IMR-90 (cell line): ENCODE results near the gene SNTG2.

ENCODE experiments used
- CTCF ChIP-seq: conservative IDR thresholded peaks from 2 replicates; pipeline ENCODE4 v1.5.1; 2012; ENCODE audit warnings: mild to moderate bottlenecking, low read depth, low read length, improper control_type of control experiment
- MAFK ChIP-seq: IDR thresholded peaks from 2 replicates; pipeline ENCODE4 v1.6.1; 2012; ENCODE audit warnings: low read depth, low read length, improper control_type of control experiment
- RAD21 ChIP-seq: IDR thresholded peaks from 2 replicates; pipeline ENCODE4 v1.6.1; 2012; ENCODE audit warnings: low read length, improper control_type of control experiment
- RCOR1 ChIP-seq: IDR thresholded peaks from 2 replicates; pipeline ENCODE4 v1.6.1; 2012; ENCODE audit warnings: mild to moderate bottlenecking, low read length, improper control_type of control experiment; ENCODE audit not compliant: insufficient replicate concordance

GRCh38 chr2:1162768-1163584, 212.3 kb downstream of the SNTG2 start:
- TF ChIP-seq CTCF (no peak), RCOR1 (no peak), RAD21 (no peak), MAFK (no peak)
